ENCODE measurements around the gene NOL4L.

- no peak for TF ChIP-seq SPI1 (IDR thresholded peaks at IDR 0.05; ENCODE audit: low read depth, low read length)
- no peak for TF ChIP-seq POLR2A (IDR thresholded peaks at IDR 0.05; ENCODE audit: low read depth, low read length)
- no peak for TF ChIP-seq TAF1 (IDR thresholded peaks at IDR 0.05; ENCODE audit: low read depth, low read length)
Measured at GRCh38 chr20:32467506-32468312, 117.4 kb downstream of the NOL4L start.
